Ishikawa (cell line): ENCODE measurements around the gene CCDC183.

Experiments
- CEBPB ChIP-seq: IDR thresholded peaks from 2 replicates; pipeline ENCODE4 v1.6.1; 2012
- CREB1 ChIP-seq: IDR thresholded peaks from 2 replicates; pipeline ENCODE4 v1.6.1; 2012; ENCODE audit warnings: low read depth
- EGR1 ChIP-seq: IDR thresholded peaks from 2 replicates; pipeline ENCODE4 v1.6.1; 2012
- EP300 ChIP-seq: IDR thresholded peaks from 2 replicates; pipeline ENCODE4 v1.6.1; 2012; ENCODE audit warnings: borderline replicate concordance
- FOXM1 ChIP-seq: IDR thresholded peaks from 2 replicates; pipeline ENCODE4 v1.6.1; 2012; ENCODE audit warnings: low read depth, borderline replicate concordance
- MAX ChIP-seq: IDR thresholded peaks from 2 replicates; pipeline ENCODE4 v1.6.1; 2012
- NFIC ChIP-seq: IDR thresholded peaks from 2 replicates; pipeline ENCODE4 v1.6.1; 2012
- RAD21 ChIP-seq: IDR thresholded peaks from 2 replicates; pipeline ENCODE4 v1.6.1; 2012; ENCODE audit warnings: low read depth
- TAF1 ChIP-seq: IDR thresholded peaks from 2 replicates; pipeline ENCODE4 v1.6.1; 2012; ENCODE audit warnings: low read depth, mild to moderate bottlenecking
- TCF12 ChIP-seq: IDR thresholded peaks from 2 replicates; pipeline ENCODE4 v1.6.1; 2012; ENCODE audit warnings: low read depth
- TEAD4 ChIP-seq: IDR thresholded peaks from 2 replicates; pipeline ENCODE4 v1.6.1; 2012
- USF1 ChIP-seq: IDR thresholded peaks from 2 replicates; pipeline ENCODE4 v1.6.1; 2012
- YY1 ChIP-seq: IDR thresholded peaks from 2 replicates; pipeline ENCODE4 v1.6.1; 2012; ENCODE audit warnings: low read depth
- ZBTB7A ChIP-seq: IDR thresholded peaks from 2 replicates; pipeline ENCODE4 v1.6.1; 2012; ENCODE audit warnings: low read depth
- TF ChIP-seq, protein P1 (sequence below): IDR thresholded peaks from 2 replicates; pipeline ENCODE4 v1.6.1; 2012; ENCODE audit warnings: low read depth, mild to moderate bottlenecking

CCDC183 gene

DNA sequence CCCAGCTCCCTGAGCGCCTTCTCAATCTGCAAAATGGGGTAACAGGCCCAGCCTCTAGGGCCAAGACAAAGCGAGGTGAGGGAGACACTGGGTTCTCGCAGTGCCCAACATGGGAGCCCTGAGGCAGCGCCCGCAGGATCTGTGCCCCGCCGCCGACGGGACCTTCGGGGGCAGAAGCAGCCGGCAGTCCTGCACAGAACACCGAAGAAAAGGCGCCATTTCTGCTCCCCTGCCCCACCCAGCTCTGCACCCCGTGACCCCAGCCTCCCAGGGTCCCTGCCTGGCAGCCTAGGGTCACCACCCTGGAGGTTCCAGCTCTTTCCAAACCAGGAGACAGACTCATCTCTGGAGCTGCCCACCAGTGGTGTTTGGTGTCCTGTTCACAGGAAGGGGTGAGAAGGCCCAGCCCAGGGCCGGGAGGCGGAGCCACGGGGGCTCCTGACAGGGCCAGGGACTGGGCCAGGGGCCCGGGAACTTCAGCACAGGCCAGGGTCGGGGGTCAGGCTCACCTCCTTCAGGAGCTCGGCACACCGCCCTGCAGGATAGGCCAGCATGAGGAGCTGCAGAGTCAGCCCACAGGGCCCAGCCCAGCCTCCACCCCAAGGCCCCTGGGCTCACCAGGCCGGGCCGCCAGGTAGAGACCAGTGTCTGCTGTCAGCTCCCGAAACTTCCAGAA is 41.4 kb upstream of the CCDC183 start:
- TF ChIP-seq FOXM1 = no peak
- no peak for TF ChIP-seq ZBTB7A
- TF ChIP-seq YY1 = no peak
- TF ChIP-seq USF1 = no peak
- no peak for TF ChIP-seq TAF1
- no peak for TF ChIP-seq EGR1
- TF ChIP-seq MAX = no peak
- TF ChIP-seq EP300 = no peak
- no peak for TF ChIP-seq RAD21
- TF ChIP-seq CEBPB = no peak
- no peak for TF ChIP-seq TCF12
- no peak for TF ChIP-seq TEAD4
- TF ChIP-seq NFIC = no peak
- no peak for TF ChIP-seq CREB1
- TF ChIP-seq, protein P1, sequence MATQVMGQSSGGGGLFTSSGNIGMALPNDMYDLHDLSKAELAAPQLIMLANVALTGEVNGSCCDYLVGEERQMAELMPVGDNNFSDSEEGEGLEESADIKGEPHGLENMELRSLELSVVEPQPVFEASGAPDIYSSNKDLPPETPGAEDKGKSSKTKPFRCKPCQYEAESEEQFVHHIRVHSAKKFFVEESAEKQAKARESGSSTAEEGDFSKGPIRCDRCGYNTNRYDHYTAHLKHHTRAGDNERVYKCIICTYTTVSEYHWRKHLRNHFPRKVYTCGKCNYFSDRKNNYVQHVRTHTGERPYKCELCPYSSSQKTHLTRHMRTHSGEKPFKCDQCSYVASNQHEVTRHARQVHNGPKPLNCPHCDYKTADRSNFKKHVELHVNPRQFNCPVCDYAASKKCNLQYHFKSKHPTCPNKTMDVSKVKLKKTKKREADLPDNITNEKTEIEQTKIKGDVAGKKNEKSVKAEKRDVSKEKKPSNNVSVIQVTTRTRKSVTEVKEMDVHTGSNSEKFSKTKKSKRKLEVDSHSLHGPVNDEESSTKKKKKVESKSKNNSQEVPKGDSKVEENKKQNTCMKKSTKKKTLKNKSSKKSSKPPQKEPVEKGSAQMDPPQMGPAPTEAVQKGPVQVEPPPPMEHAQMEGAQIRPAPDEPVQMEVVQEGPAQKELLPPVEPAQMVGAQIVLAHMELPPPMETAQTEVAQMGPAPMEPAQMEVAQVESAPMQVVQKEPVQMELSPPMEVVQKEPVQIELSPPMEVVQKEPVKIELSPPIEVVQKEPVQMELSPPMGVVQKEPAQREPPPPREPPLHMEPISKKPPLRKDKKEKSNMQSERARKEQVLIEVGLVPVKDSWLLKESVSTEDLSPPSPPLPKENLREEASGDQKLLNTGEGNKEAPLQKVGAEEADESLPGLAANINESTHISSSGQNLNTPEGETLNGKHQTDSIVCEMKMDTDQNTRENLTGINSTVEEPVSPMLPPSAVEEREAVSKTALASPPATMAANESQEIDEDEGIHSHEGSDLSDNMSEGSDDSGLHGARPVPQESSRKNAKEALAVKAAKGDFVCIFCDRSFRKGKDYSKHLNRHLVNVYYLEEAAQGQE = no peak

DNA sequence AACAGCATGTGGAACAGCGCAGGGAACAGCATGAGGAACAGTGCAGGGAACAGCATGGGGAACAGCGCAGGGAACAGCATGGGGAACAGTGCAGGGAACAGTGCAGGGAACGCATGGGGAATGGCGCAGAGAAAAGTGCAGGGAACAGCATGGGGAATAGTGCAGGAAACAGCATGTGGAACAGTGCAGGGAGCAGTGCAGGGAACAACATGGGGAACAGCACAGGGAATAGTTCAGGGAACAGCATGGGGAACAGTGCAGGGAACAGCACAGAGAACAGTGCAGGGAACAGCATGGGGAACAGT is 40.1 kb upstream of the CCDC183 start:
- TF ChIP-seq EGR1 (no peak), FOXM1 (no peak), TEAD4 (no peak)

- TF ChIP-seq FOXM1 (no peak), EGR1 (no peak), USF1 (no peak), TCF12 (no peak), TEAD4 (no peak), TAF1 (no peak), YY1 (no peak), MAX (no peak), CREB1 (no peak), EP300 (no peak), NFIC (no peak), CEBPB (no peak)
- TF ChIP-seq, protein P1 = no peak
Measured at GRCh38 chr9:136756836-136757235, 39.3 kb upstream of the CCDC183 start.

DNA sequence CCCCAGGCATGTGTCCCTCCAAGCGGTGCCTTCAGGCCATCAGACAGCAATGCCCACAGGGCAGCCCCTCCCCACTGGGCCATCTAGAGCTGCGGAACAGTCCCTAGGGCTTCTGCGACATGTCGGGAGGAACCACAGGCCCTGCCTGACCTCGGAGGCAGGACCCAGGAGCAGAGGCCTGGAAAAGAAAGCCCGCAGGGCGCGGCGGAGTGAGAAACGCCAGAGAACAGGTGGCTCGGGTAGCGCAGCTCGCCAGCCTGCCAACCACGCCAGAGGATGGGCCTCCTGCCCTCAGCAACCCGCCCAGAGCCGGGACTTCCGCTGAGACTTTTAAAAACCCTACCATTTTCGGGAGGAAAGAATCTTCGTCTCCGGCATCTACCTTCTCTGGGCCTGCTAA is 38.8 kb upstream of the CCDC183 start:
- TF ChIP-seq TCF12 (no peak), RAD21 (no peak), MAX (no peak), FOXM1 (no peak), CEBPB (no peak), CREB1 (no peak), NFIC (no peak)

DNA sequence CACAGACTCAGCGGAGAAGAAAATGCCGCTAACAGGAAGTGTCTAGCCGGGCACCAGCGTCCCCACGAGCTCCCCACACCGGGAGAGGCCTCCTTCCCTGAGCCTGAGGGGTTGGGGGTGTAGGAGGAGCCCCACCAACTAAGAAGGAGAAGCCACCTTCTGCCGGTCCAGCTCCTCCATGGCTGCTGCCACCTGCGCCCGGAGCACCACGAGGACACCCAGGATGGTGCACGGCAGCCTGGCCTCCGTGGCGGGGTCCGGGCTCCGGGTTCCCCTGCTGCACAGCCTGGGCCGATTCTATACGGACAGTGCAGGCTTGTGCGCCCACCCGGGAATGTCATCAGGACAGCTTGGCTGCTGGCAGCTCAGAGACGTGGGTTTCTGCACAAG is 38.4 kb upstream of the CCDC183 start:
- TF ChIP-seq NFIC = no peak
- TF ChIP-seq RAD21 = no peak
- no peak for TF ChIP-seq FOXM1
- no peak for TF ChIP-seq CREB1
- TF ChIP-seq, protein P1 = no peak
- TF ChIP-seq TCF12 = no peak
- TF ChIP-seq EGR1 = no peak
- TF ChIP-seq TEAD4 = no peak
- TF ChIP-seq TAF1 = no peak
- TF ChIP-seq EP300 = no peak
- TF ChIP-seq MAX = no peak; the same call in 1 of the 2 replicates
- no peak for TF ChIP-seq CEBPB
- TF ChIP-seq ZBTB7A = no peak
- no peak for TF ChIP-seq USF1
- TF ChIP-seq YY1 = no peak
